Right lobe of liver (tissue), 4 donors: ENCODE measurements around the gene ATF7.

Experiments
- CTCF ChIP-seq, 4 donors: fragments of 200-600 bp in 3 of 4; fragments of 450-650 bp in 1 of 4; IDR thresholded peaks; one replicate each; pipeline versions ENCODE4 v1.5.1 to v1.8.0; 2016 to 2022; ENCODE audit warnings: antibody characterized with exemption in 4 of 4, mild to moderate bottlenecking in 2 of 4
- POLR2A ChIP-seq: fragments of 450-650 bp; IDR thresholded peaks from one replicate; pipeline ENCODE4 v1.6.1; 2017; ENCODE audit warnings: antibody characterized with exemption, mild to moderate bottlenecking
- donor health status: DM: no; HTN: no; CAD: no.
- donor health status: DM: no; HTN: no; CAD: no.
- donor health status: DM: no; HTN: yes; CAD: no.

- TF ChIP-seq CTCF (IDR thresholded peaks at IDR 0.05) (no peak), POLR2A (no peak)
These were observed 723 bp downstream of the ATF7 start for GRCh38 chr12:53625373-53625945.
